Mesenteric fat pad (tissue), 1 donor: ENCODE results near the gene MRAP2. TPM values are rescaled to one million over a fixed set of nuclear protein-coding genes. Genes with fewer than 3 reads are reported as not detected.
"Not testable (repeated sequence)": the region's sequence is repeated elsewhere in the genome, so short reads cannot be mapped to it uniquely, and the experiment has no call there.

ENCODE experiments used
- DNase-seq: peaks from one replicate; pipeline ENCODE4 v3.0.0-alpha.2; 2020; ENCODE audit warnings: low spot score
- total RNA-seq: library from RNA; stranded (reverse); fragmentation: NEBNext Ultra II Directional; extraction: Animal tissue kit (Norgen Biotek cat#: 25700); gene quantifications from one replicate; pipeline ENCODE4 v1.2.1, GENCODE V29; 2021
- donor health status: DM: yes; HTN: yes; CAD: no.

Gene MRAP2
- total RNA-seq, 1 donor from 2014 or later: 0.16 TPM

- no peak for DNase-seq
Measured at GRCh38 chr6:84028350-84028749, 5.2 kb upstream of the MRAP2 start.

GRCh38 chr6:84032000-84032399 lies 1.6 kb upstream of the MRAP2 start:
- DNase-seq: not testable (repeated sequence)

GRCh38 chr6:84035484-84035883 lies 1.9 kb downstream of the MRAP2 start:
- no peak for DNase-seq

GRCh38 chr6:84037425-84038089 lies 4.0 kb downstream of the MRAP2 start:
- DNase-seq: no peak

- DNase-seq: no peak
Measured at GRCh38 chr6:84042603-84043002, 9.0 kb downstream of the MRAP2 start.

GRCh38 chr6:84043555-84043954 lies 10.0 kb downstream of the MRAP2 start:
- DNase-seq: no peak

- DNase-seq: no peak
Measured at GRCh38 chr6:84046755-84047154, 13.2 kb downstream of the MRAP2 start.

- no peak for DNase-seq
Measured at GRCh38 chr6:84048588-84048987, 15.0 kb downstream of the MRAP2 start.

- no peak for DNase-seq
Measured at GRCh38 chr6:84050408-84050807, 16.8 kb downstream of the MRAP2 start.

GRCh38 chr6:84052204-84052882 lies 18.8 kb downstream of the MRAP2 start:
- no peak for DNase-seq

GRCh38 chr6:84052883-84053241 lies 19.3 kb downstream of the MRAP2 start:
- DNase-seq: no peak

- DNase-seq: no peak
Measured at GRCh38 chr6:84055647-84056046, 22.1 kb downstream of the MRAP2 start.

- no peak for DNase-seq
Measured at GRCh38 chr6:84057908-84058307, 24.3 kb downstream of the MRAP2 start.

- no peak for DNase-seq
Measured at GRCh38 chr6:84059082-84059481, 25.5 kb downstream of the MRAP2 start.

- no peak for DNase-seq
Measured at GRCh38 chr6:84061174-84061573, 27.6 kb downstream of the MRAP2 start.

- DNase-seq: no peak
Measured at GRCh38 chr6:84061613-84062398, 28.2 kb downstream of the MRAP2 start.

- no peak for DNase-seq
Measured at GRCh38 chr6:84062519-84063154, 29.1 kb downstream of the MRAP2 start.

- no peak for DNase-seq
Measured at GRCh38 chr6:84065693-84066290, 32.2 kb downstream of the MRAP2 start.

- DNase-seq: no peak
Measured at GRCh38 chr6:84066536-84066935, 33.0 kb downstream of the MRAP2 start.

GRCh38 chr6:84068873-84069272 lies 35.3 kb downstream of the MRAP2 start:
- not testable (repeated sequence) for DNase-seq

- DNase-seq: no peak
Measured at GRCh38 chr6:84072442-84072997, 38.9 kb downstream of the MRAP2 start.
